GM12874 (cell line): ENCODE results near the gene TRPC1.

Experiments used
- CTCF ChIP-seq: IDR thresholded peaks from 2 replicates; pipeline ENCODE4 v1.5.1; 2011; ENCODE audit warnings: low read depth, mild to moderate bottlenecking, control low read depth, low read length, moderate library complexity; ENCODE audit not compliant: insufficient read depth

TRPC1 gene

GRCh38 chr3:142795332-142795731, 71.5 kb downstream of the TRPC1 start:
- no peak for TF ChIP-seq CTCF

GRCh38 chr3:142796823-142797222, 73.0 kb downstream of the TRPC1 start:
- no peak for TF ChIP-seq CTCF

GRCh38 chr3:142801746-142802145, 77.9 kb downstream of the TRPC1 start:
- TF ChIP-seq CTCF = no peak

- no peak for TF ChIP-seq CTCF
Measured at GRCh38 chr3:142802891-142803290, 79.1 kb downstream of the TRPC1 start.

- no peak for TF ChIP-seq CTCF
Measured at GRCh38 chr3:142808103-142808917, 84.5 kb downstream of the TRPC1 start.

- TF ChIP-seq CTCF = no peak
Measured at GRCh38 chr3:142809259-142809658, 85.4 kb downstream of the TRPC1 start.

- TF ChIP-seq CTCF = no peak
Measured at GRCh38 chr3:142815803-142816202, 92.0 kb downstream of the TRPC1 start.
